Nephron progenitor cell (in vitro differentiated cells): ENCODE results near the gene TMEM138.

Source experiments
- DNase-seq: peaks from one replicate; pipeline ENCODE4 v3.0.0; 2021
- H3K27ac Mint-ChIP-seq: 2 replicates; pipeline ENCODE4 v1.8.0; 2021; ENCODE audit warnings: mild to moderate bottlenecking, moderate library complexity, mixed read lengths
- H3K27me3 Mint-ChIP-seq: 2 replicates; pipeline ENCODE4 v1.8.0; 2021; ENCODE audit warnings: mild to moderate bottlenecking, low read depth, mixed read lengths; ENCODE audit not compliant: poor library complexity
- H3K36me3 Mint-ChIP-seq: 2 replicates; pipeline ENCODE4 v1.8.0; 2021; ENCODE audit warnings: low read depth, mixed read lengths
- H3K4me1 Mint-ChIP-seq: 2 replicates; pipeline ENCODE4 v1.8.0; 2021; ENCODE audit warnings: mixed read lengths
- H3K4me3 Mint-ChIP-seq: 2 replicates; pipeline ENCODE4 v1.8.0; 2021; ENCODE audit warnings: mild to moderate bottlenecking, moderate library complexity, mixed read lengths
- H3K9me3 Mint-ChIP-seq: 2 replicates; pipeline ENCODE4 v1.8.0; 2021; ENCODE audit warnings: mild to moderate bottlenecking, moderate library complexity, mixed read lengths
- TF ChIP-seq, protein P1 (sequence below): fragments of 200-600 bp; sonication (generic); IDR thresholded peaks from 2 replicates; pipeline ENCODE4 v1.5.0; 2021; ENCODE audit warnings: antibody characterized with exemption

TMEM138 gene

DNA sequence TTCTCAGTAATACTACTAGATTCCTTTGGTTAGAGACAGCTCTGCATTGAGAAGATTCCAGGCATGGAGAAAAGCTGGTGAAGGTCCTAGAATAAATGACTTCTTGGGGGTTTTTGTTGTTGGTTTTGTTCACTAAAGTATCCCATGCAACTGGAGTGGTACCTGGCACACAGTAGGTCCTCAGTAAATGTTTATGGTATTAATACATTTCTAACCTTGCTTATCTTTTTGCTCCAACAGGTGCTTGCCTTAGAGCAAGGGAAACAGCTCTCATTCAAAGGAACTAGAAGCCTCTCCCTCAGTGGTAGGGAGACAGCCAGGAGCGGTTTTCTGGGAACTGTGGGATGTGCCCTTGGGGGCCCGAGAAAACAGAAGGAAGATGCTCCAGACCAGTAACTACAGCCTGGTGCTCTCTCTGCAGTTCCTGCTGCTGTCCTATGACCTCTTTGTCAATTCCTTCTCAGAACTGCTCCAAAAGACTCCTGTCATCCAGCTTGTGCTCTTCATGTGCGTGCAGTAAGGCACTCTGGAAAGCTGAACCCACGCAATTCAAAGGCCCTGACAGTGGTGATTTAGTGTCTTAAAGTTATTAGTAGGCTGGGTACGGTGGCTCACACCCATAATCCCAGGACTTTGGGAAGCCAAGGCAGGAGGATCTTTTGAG is 2.0 kb downstream of the TMEM138 start:
- H3K9me3 Mint-ChIP-seq = no peaks in the 10 kb centered on the region
- H3K27ac Mint-ChIP-seq = no peak overlapping the region
- TF ChIP-seq, protein P1, sequence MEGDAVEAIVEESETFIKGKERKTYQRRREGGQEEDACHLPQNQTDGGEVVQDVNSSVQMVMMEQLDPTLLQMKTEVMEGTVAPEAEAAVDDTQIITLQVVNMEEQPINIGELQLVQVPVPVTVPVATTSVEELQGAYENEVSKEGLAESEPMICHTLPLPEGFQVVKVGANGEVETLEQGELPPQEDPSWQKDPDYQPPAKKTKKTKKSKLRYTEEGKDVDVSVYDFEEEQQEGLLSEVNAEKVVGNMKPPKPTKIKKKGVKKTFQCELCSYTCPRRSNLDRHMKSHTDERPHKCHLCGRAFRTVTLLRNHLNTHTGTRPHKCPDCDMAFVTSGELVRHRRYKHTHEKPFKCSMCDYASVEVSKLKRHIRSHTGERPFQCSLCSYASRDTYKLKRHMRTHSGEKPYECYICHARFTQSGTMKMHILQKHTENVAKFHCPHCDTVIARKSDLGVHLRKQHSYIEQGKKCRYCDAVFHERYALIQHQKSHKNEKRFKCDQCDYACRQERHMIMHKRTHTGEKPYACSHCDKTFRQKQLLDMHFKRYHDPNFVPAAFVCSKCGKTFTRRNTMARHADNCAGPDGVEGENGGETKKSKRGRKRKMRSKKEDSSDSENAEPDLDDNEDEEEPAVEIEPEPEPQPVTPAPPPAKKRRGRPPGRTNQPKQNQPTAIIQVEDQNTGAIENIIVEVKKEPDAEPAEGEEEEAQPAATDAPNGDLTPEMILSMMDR = no peak
- H3K4me1 Mint-ChIP-seq = peaks cover 41% of the 10 kb centered on the region
- peaks cover 44% of the 10 kb centered on the region for H3K36me3 Mint-ChIP-seq
- H3K4me3 Mint-ChIP-seq = peak overlapping the region; percentile 97
- DNase-seq = no peak
- no peaks in the 10 kb centered on the region for H3K27me3 Mint-ChIP-seq

DNA sequence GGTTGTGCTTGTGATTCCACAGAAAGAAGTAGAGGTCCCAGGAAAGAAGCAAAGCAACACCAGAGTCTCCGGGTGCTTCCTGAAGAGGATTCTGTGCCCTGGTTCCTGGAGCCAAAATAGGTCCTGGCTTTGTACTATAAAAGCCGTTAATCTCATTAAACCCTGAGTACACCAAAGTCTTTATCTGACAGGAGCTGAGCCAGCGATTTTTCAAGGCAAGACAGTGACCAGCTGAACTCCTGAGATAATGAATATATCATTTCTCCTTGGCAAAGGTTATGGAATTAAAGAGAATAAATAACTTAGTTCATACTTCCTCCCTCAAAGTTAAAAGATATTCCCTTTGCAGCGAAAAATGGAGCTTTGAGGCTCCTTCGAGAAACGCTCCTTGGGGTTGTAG is 5.2 kb downstream of the TMEM138 start:
- Mint-ChIP-seq H3K27me3 (no peaks in the 10 kb centered on the region), H3K4me3 (no peak overlapping the region), H3K4me1 (peaks cover 17% of the 10 kb centered on the region), H3K9me3 (peaks cover 24% of the 10 kb centered on the region), H3K36me3 (peaks cover 77% of the 10 kb centered on the region), H3K27ac (no peak overlapping the region)
- no peak for DNase-seq
- TF ChIP-seq, protein P1 = no peak

DNA sequence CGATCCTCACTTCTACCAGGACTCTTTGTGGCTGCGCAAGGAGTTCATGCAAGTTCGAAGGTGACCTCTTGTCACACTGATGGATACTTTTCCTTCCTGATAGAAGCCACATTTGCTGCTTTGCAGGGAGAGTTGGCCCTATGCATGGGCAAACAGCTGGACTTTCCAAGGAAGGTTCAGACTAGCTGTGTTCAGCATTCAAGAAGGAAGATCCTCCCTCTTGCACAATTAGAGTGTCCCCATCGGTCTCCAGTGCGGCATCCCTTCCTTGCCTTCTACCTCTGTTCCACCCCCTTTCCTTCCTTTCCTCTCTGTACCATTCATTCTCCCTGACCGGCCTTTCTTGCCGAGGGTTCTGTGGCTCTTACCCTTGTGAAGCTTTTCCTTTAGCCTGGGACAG is 6.5 kb downstream of the TMEM138 start:
- peaks cover 35% of the 10 kb centered on the region for H3K9me3 Mint-ChIP-seq
- no peak for DNase-seq
- H3K4me1 Mint-ChIP-seq = peaks cover 4% of the 10 kb centered on the region
- H3K27ac Mint-ChIP-seq = peak overlapping the region; percentile 67
- TF ChIP-seq, protein P1 = no peak
- H3K4me3 Mint-ChIP-seq = no peak overlapping the region
- no peaks in the 10 kb centered on the region for H3K27me3 Mint-ChIP-seq
- peaks cover 80% of the 10 kb centered on the region for H3K36me3 Mint-ChIP-seq

DNA sequence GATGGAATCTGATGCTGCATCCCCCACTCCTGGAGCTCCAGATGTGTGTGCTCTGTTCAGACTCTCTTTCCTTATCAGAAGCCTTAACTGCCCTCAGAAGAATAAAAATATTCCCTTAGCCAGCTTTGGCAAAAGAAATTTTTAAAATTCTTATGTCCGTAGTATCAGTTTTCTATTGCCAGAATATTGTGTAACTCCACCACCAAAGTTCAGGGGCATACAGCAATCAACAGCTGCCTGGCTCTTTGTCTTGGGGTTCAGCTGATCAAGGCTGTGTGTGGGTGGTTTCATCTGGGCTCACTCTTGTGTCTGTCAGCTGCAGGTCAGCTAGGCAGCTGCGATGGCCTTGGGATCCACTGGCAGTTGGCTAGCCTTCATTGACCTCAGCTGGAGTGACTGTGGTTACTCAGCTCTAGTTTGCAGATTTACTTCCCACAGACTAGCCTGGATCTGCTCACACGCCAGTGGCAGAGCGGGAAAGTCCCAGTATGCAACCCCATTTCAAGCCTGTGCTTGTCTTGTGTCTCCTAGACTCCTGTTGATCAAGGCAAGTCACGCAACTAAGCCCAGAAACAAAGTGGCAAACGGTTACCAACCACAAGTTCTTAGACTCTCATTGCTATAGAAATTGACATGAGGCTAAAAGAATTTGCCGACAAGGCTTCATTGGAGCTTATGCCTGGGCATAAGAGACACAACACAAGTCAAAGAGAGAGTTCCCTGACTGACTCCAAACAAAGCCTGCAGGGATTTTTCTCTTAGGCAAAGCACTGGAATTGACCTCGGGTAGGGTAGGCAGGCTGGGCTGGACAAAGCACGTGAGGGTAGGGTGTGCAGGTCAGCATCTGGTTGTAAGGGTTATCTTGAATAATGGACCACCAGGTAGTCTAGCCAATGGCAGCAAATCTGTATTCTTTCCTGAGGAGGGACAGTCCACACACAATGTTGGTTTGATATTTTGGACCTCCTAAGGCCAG is 7.5 kb downstream of the TMEM138 start:
- Mint-ChIP-seq H3K4me1 (no peaks in the 10 kb centered on the region), H3K9me3 (peaks cover 45% of the 10 kb centered on the region), H3K27me3 (no peaks in the 10 kb centered on the region), H3K4me3 (no peak overlapping the region), H3K27ac (peak overlapping the region; percentile 34), H3K36me3 (peaks cover 81% of the 10 kb centered on the region)
- TF ChIP-seq, protein P1 = no peak
- no peak for DNase-seq

DNA sequence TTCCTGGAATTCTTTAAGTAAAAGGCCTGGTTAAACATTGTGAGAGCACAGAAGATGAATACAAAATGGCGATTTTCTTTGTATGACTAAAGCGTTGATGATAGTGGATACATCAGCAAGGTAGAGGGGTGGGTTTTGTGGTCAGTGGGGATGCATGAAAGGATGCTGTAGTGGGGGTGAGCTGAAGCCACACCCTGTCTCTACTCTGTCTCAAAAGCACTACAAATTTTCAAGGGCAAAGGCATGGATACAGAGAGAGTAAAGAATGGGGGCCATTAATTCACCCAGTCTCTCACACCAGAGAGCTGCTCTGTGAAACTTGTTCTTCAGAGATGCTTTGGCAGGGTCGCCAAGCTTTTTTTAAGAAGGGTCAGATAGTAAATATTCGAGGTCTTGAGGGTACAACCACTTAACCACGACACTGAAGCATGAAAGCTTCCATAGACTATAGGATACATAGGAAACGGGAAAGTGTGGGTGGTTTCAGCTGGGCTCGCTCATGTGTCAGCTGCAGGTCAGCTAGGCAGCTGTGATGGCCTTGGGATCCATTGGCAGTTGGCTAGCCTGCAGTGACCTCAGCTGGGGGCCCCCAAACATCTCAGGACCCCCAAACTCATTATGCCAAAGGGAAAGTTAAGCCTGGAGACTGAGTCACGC is 8.3 kb downstream of the TMEM138 start:
- TF ChIP-seq, protein P1 = no peak

More for the DNA sequence above, 8.3 kb downstream of the TMEM138 start:
- no peaks in the 10 kb centered on the region for H3K4me1 Mint-ChIP-seq
- no peak for DNase-seq
- no peaks in the 10 kb centered on the region for H3K27me3 Mint-ChIP-seq
- H3K9me3 Mint-ChIP-seq = peaks cover 50% of the 10 kb centered on the region
- no peak overlapping the region for H3K4me3 Mint-ChIP-seq
- peaks cover 89% of the 10 kb centered on the region for H3K36me3 Mint-ChIP-seq
- peak overlapping the region; percentile 34 for H3K27ac Mint-ChIP-seq
